Measurements from ENCODE around the gene GPR156. TPM values are rescaled to one million over a fixed set of nuclear protein-coding genes. Genes with fewer than 3 reads are reported as not detected.

GPR156 gene
- polyA plus RNA-seq, 1 donor from 2014 or later: 0.22 TPM

GRCh38 chr3:120172070-120172469 is 113.0 kb downstream of the GPR156 start:
- H3K4me2 ChIP-seq (ENCODE audit: low read length): no peak overlapping the region

GRCh38 chr3:120171134-120171873 is 113.7 kb downstream of the GPR156 start:
- no peaks in the 10 kb centered on the region for H3K27me3 ChIP-seq (ENCODE audit: insufficient read depth, low read depth, low read length)
- H3K79me2 ChIP-seq (replicated peaks; ENCODE audit: insufficient read depth, low read length): no peaks in the 10 kb centered on the region
- no peaks in the 10 kb centered on the region for H3K36me3 ChIP-seq (ENCODE audit: insufficient read depth, low read length)
- no peaks in the 10 kb centered on the region for H4K20me1 ChIP-seq (ENCODE audit: insufficient read depth)
- H3K9me3 ChIP-seq (ENCODE audit: low read length): no peaks in the 10 kb centered on the region
- TF ChIP-seq POLR2AphosphoS5 (IDR thresholded peaks at IDR 0.05) (no peak), EP300 (conservative IDR thresholded peaks at IDR 0.05; ENCODE audit: poor library complexity, severe bottlenecking) (no peak), RAD21 (conservative IDR thresholded peaks at IDR 0.05) (no peak), CTCF (IDR thresholded peaks at IDR 0.05; ENCODE audit: poor library complexity, severe bottlenecking) (no peak), EZH2 (IDR thresholded peaks at IDR 0.05; ENCODE audit: borderline replicate concordance, insufficient read depth, low read length, poor library complexity, severe bottlenecking) (no peak), REST (IDR thresholded peaks at IDR 0.05; ENCODE audit: borderline replicate concordance) (no peak), SMC3 (conservative IDR thresholded peaks at IDR 0.05; ENCODE audit: poor library complexity) (no peak)
- no peaks in the 10 kb centered on the region for H3K9me2 ChIP-seq (ENCODE audit: insufficient read depth, low read length)
- H2AFZ ChIP-seq (ENCODE audit: low read depth, low read length): no peak overlapping the region
- no peak overlapping the region for H3K9ac ChIP-seq (ENCODE audit: low read length)
- no peak overlapping the region for H3K4me2 ChIP-seq (ENCODE audit: low read length)
- H3F3A ChIP-seq (ENCODE audit: insufficient read depth, low read length, poor library complexity, severe bottlenecking): no peaks in the 10 kb centered on the region
- no peak overlapping the region for H3K27ac ChIP-seq (ENCODE audit: low read length)
- H3K4me3 ChIP-seq (ENCODE audit: low read length): no peak overlapping the region

More at GRCh38 chr3:120172070-120172469, 113.0 kb downstream of the GPR156 start:
- no peaks in the 10 kb centered on the region for H3F3A ChIP-seq (ENCODE audit: insufficient read depth, low read length, poor library complexity, severe bottlenecking)
- no peaks in the 10 kb centered on the region for H3K27me3 ChIP-seq (ENCODE audit: insufficient read depth, low read depth, low read length)
- no peaks in the 10 kb centered on the region for H3K9me2 ChIP-seq (ENCODE audit: insufficient read depth, low read length)
- TF ChIP-seq POLR2AphosphoS5 (IDR thresholded peaks at IDR 0.05) (no peak), REST (IDR thresholded peaks at IDR 0.05; ENCODE audit: borderline replicate concordance) (no peak), MXI1 (conservative IDR thresholded peaks at IDR 0.05; ENCODE audit: poor library complexity, severe bottlenecking) (no peak)
- no peaks in the 10 kb centered on the region for H3K9me3 ChIP-seq (ENCODE audit: low read length)
- no peak overlapping the region for H3K27ac ChIP-seq (ENCODE audit: low read length)
- no peak overlapping the region for H3K9ac ChIP-seq (ENCODE audit: low read length)
- H3K36me3 ChIP-seq (ENCODE audit: insufficient read depth, low read length): no peaks in the 10 kb centered on the region
- no peaks in the 10 kb centered on the region for H4K20me1 ChIP-seq (ENCODE audit: insufficient read depth)
- no peak overlapping the region for H3K4me3 ChIP-seq (ENCODE audit: low read length)
- H2AFZ ChIP-seq (ENCODE audit: low read depth, low read length): no peak overlapping the region
- no peaks in the 10 kb centered on the region for H3K79me2 ChIP-seq (replicated peaks; ENCODE audit: insufficient read depth, low read length)
